ENCODE data around the gene PDZD4.
A peak's percentile ranks its signal among the peaks of the same experiment; 100 is the strongest.

Gene PDZD4

DNA sequence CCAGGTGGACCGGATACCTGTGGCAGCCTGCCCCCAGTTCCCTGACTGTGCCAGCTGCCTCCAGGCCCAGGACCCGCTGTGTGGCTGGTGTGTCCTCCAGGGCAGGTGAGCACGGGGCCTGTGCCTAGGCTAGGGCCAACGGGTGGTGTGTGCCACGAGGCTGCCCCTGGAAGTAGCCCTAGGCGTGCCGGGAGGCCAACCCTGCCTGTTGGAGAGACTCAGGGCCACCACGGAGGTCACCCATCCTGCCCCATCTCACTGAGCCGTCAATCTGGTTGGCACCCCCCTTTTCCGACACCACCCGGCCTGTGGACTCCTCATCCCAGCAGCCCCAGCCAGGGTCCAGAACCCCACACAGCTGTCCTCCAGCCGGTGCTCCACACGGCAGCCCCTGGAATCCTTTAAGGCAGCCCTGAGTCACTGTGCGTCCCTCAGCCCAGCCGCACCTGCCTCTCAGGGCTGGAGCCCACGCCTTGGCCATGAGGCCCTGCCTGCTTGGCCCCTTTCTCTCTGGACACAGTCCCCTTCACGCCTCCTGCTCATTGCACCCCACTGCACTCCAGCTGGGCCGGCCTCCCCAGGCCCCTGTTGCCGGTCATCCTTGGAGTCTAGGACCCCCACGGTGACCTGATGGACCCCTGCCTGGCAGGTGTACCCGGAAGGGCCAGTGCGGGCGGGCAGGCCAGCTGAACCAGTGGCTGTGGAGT, 61.0 kb downstream of the PDZD4 start:
- no peak for DNase-seq

DNA sequence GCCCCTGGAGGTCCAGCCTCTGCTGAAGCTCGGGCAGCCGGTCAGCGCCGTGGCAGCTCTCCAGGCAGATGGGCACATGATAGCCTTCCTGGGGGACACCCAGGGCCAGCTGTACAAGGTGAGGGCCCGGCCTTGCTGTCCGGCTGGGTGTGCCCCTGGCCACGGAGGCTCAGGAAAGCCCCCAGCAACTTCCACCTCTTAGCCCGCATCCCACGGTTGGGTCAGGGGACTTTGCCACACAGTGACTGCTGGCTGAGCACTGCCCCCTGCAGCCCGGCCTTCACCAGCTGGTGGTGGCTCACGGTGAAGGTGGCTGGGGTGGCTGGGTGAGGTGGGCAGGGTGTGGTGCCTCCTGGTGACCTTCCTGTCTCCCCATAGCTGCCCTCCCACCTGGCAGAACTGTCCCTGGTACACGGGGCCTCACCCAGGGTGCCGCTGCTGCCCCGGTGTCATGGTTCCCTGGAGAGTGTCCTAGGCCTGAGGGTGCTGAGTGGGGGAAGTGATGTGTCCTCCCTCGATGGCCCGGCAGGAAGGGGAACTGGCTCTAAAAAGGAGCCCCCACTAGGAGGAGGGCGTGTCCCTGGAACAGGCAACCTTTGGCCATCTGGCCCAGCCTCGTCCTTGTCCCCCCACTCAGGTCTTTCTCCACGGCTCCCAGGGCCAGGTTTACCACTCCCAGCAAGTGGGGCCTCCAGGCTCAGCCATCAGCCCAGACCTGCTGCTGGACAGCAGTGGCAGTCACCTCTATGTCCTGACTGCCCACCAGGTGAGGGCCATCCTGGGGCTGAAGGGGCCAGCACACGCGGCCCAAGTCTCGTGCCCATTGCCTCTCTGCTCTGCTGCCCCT, 61.8 kb downstream of the PDZD4 start:
- DNase-seq = no peak

DNA sequence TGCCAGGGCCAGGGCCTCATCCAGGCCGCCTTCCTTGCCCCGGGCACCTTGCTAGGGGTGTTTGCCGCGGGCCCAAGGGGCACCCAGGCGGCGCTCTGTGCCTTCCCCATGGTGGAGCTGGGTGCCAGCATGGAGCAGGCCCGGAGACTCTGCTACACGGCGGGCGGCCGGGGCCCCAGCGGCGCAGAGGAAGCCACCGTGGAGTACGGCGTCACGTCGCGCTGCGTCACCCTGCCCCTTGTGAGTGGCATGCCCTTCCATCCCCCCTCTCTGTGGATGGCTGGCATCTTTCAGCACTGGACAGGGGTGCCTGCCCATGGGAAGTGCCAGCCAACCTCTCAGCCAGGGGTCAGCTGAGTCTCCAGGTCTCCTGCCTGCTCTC, 62.7 kb downstream of the PDZD4 start:
- no peak for DNase-seq

DNA sequence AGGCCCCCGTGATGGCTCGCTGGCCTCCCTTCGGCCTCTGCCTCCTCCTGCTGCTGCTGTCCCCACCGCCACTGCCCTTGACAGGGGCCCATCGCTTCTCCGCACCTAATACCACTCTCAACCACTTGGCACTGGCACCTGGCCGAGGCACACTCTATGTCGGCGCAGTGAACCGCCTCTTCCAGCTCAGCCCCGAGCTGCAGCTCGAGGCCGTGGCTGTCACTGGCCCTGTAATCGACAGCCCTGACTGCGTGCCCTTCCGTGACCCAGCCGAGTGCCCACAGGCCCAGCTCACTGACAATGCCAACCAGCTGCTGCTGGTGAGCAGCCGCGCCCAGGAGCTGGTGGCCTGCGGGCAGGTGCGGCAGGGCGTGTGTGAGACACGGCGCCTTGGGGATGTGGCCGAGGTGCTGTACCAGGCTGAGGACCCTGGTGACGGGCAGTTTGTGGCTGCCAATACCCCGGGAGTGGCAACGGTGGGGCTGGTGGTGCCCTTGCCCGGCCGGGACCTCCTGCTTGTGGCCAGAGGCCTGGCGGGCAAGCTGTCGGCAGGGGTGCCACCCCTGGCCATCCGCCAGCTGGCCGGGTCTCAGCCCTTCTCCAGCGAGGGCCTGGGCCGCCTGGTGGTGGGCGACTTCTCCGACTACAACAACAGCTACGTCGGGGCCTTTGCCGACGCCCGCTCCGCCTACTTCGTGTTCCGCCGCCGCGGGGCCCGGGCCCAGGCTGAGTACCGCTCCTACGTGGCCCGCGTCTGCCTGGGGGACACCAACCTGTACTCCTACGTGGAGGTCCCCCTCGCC, 63.3 kb downstream of the PDZD4 start:
- DNase-seq = no peak

DNA sequence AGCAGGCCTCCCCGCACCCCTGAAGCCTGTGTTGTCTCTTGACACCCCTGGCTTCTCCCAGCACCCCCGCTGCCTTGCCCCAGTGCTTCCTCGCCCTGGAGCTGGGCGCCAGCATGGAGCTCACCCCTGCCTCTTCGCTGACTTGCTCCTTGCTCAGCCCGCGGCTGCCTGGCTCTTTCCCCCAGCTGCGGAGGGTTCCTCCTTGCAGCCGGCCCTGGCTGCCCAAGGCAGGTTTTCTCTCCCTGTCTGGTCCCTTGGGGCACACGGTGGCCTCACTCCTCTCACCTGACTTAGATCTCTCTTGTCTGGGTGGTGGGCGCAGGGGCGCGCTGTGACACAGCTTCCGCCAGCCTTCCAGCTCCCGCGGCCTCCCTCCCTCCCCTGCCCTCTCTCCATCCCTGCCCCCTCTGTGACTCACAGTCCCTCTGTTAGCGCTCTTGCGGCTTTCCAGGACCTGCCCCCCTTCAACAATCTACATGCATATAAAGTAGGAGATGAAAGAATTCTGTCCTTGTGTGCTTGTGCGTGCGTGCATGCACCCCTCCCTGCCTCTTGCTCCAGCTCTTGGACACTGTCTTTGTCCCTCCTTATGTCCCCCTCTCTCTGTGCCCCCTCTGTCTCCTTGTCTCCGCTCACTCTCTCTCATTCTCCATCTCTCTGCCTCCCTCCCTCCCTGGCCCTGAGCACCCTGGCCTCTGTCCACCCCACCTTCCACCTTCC, 64.1 kb downstream of the PDZD4 start:
- no peak for DNase-seq

DNA sequence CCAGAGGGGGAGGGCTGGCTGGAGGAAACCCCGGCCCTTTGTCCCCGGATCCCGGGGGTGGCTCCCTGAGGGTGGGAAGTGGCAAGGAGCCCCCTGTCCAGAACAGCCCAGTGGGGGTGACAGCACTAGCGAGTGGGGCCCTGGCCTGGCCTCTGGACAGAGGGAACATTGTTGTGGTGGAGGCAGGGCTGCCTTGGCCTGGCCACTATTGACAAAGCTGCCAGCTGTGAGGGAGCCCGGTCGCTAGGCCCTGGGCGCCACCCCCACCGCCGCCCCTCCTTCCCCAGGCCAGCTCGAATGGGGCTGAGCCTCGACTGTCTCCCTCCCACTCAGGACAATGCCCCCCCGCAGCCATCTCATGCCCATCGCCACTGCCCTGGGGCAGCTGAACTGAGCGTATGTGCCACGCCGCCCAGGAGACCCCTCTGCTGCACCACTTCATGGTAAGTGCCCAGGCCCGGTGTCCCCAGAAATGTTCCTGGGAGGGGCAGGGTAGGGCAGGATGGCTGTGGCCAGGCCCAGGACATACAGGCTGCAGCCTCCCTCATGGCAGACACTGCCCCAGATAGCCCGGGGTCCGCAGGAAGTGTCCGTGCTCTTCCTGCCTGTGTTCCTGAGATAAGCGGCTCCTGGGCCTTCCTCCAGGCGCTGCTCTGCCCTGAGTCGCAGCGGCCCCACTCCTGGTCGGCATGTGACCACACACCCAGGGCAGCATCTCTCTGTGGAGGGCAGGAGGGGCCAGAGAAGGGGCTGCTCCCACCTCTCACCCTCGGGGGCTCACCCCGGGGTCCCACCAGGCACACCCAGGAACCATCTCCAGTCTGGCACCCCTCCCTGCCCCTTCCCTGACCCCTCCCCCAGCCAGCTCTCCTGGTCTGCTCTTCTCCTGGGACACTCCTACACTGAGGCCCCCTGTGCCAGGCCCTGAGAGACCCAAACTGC, 64.9 kb downstream of the PDZD4 start:
- DNase-seq = no peak

DNA sequence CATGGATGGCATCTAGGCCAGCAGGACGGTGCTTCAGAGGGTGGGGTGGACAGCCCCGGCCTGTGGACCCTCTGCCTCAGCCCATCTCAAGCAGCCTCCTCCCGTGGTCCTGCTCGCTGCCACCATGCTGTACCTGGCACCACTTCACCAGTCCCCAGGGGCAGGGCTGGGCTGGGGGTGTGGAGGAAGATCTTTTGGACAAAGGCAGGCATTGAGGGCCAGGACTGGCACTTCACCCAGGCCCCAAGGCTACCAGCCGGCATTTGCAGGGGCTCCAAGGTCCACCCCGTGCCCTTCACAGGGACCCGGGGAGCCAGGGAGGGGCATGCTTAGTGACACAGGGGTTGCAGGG, 65.6 kb downstream of the PDZD4 start:
- DNase-seq = no peak

DNA sequence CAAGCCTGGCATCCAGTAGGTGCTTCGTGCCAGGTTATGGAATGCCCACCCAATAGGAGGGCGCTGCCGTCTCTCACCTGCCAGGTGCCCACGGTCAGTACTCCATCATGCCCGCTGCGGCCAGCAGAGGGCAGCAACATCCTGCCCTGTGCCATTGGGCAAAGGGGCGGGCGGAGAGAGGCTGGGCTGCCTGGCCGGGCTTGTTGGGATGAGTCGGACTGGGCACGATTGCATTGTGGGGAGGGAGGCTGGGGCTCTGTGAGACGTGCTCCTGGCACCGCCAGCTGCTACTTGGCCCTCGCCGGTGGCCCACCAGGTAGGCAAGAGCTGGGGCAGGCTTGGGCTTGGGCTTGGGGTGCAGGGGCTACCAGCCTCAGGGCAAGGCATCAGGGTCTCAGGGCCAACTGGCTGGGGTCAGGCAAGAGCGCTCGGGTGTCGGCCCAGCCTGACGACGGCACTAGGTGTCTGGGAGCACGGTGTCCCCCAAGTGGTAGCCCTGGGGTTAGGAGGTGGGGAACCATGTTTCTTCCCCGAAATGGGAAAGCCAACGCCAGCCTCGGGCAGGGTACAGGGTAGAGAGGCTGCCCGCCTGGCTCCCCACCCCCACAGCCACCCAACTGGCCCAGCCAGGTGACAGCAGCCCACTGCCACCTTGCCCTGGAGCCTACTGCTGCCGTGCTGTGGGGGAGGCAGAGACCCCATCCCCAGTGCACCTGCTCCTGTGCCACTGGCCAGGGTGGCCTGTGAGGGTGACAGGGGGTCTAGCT, 66.2 kb downstream of the PDZD4 start, which contains the start of gene PLXNB3:
Gene PLXNB3, plus strand, starts transcription at position 261 of the 767 bp plus-strand sequence. CDS start 1,287 bp downstream, outside the sequence.
- DNase-seq = peak; percentile 76

DNA sequence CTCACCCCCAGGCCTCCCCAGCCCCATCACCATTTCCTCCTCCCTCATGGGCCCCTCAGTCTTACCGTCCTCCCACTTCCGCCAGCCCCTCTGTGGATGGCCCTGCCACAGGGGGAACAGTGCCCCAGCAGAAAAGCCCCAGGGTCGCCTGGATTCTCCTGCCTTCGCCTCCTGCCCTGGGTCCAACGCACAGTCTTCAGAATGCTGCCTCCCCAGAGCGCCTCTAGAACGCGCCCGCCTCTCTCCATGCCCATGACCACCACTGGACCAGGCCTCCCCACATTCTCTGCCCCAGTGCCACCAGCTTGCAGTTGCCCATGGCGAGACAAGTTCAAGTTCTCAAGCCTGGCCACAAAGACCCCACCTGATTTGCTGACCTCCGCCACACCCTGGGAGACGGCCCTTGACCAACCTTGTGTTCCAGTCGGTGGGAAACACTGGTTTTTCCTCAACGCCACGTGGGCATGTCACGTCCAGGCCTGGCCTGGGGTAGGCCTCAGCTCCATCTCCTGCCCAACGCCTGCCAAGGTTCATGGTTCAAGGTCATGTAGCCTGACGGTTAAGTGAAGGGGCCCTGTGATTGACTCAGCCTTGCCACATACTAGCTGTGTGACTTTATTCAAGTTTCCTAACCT, 66.9 kb downstream of the PDZD4 start:
- no peak for DNase-seq

DNA sequence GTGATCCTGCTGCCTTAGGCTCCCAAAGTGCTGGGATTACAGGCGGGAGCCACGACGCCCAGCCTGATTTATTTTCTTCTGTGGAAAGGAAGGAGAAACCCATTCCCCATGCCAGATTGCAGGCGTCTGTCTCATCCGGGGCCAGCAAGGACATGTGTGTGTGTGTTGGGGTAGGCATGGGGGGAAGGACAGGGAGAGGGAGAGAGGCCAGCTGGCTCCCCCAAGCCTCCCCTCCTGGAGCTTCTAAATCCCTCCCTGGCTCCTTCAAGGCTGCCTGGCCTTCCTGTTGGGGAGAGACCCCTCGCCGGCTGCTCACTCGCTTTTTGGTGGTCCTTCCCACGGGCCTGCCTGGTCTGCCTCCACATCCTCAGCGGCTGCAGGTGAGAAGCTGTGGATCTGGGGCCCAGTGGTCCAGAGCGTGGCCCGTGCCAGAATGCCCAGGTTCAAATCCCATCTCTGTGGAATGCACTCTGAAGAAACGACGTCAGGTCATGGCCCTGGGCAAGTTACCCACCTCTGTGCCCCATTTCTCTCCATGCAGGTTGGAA, 67.6 kb downstream of the PDZD4 start:
- no peak for DNase-seq

DNA sequence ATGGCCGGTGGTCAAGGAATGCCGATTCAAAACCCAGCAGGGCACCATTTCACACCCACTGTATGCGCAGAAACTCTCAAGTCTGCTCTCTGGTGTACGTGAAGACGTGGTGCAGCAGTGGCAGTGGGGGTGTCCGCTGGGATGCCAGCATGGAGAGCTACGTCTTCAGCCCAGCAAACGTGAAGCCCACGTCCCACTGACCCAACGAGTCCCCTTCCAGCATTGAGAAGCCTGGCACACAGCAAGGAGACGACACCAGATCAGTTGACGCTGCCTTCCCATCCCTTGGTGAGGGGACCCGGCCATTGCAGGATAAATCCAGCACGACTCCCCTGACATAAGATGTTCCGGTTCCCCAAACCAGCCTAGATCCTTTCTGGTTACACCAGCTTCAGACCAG, 68.5 kb downstream of the PDZD4 start:
- no peak for DNase-seq

DNA sequence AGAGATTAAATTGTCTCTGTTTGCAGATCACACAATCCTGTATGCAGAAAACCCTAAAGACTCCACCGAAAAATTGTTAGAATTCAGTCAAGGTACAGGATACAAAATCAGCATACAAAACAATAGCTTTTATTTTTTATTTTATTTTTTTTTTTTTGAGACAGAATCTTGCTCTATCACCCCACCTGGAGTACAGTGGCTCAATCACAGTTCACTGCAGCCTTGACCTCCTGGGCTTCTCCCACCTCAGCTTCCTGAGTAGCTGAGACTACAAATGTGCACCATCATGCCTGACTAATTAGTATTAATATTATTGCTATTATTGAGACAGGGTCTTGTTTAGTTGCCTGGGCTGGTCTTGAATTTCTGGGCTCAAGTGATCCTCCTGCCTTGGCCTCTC, 75.2 kb downstream of the PDZD4 start:
- DNase-seq = no peak

Data from CD4-positive, alpha-beta T cell treated with Interleukin-17A for 1 hour (primary cell).